Smooth muscle cell of the brain vasculature (primary cell): ENCODE results near the gene JAK2.
A peak's percentile ranks its signal among the peaks of the same experiment; 100 is the strongest.
"Not testable (repeated sequence)": the region's sequence is repeated elsewhere in the genome, so short reads cannot be mapped to it uniquely, and the experiment has no call there.

Experiments
- DNase-seq: peaks from one replicate; pipeline ENCODE4 v3.0.0-alpha.2; 2012; ENCODE audit warnings: low read depth, low spot score

The JAK2 gene

GRCh38 chr9:4980086-4980727 is 4.9 kb upstream of the JAK2 start:
- DNase-seq = no peak

- no peak for DNase-seq
These were observed 2.2 kb upstream of the JAK2 start for GRCh38 chr9:4982721-4983482.

- DNase-seq = no peak
These were observed 1.4 kb upstream of the JAK2 start for GRCh38 chr9:4983601-4984165.

DNA sequence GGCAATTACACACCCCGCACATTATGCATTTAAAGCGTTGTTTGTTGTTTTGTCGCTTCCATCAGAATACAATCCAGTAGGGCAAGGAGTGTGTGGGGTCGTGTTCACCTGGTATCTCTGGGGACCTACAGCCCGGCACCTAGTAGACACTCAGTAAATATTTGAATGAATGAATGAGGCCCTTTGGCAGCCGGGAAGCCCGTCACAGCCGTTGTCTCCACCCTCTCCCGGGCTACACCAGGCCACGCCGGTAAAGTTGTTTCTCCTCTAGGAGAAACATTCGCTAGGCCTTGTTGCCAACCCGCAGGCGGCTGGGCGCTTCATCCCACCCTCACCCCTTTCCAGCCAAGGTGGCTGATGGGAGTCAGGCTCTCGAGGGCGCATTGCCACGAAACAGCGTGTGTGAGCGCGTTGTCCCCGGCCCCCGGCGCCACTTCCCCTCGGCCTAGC is 876 bp upstream of the JAK2 start:
- no peak for DNase-seq

- DNase-seq = no peak
These were observed 554 bp downstream of the JAK2 start for GRCh38 chr9:4985386-4986266.

GRCh38 chr9:4986296-4986695 is 1.2 kb downstream of the JAK2 start:
- DNase-seq = no peak

DNA sequence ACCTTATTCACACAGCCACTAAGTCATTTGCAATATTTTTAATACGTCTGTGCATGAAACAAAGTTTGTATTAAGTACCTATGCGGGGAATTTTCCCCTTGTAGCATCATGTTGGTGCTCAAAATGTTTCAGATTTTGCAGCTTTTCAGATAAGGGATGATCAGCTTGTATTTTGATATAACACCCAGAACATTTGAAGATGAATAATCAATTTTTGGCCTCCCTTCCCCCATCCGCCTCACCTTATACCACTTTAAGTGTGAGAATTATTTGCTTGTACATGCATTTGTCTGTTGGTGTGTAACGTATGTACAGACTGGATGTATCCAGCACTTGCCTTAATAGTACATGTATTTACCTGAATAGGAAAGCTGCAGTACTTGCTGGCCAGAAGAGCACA is 1.7 kb downstream of the JAK2 start:
- no peak for DNase-seq

GRCh38 chr9:4987961-4988421 is 2.9 kb downstream of the JAK2 start:
- peak; percentile 57 for DNase-seq

- no peak for DNase-seq
These were observed 7.8 kb downstream of the JAK2 start for GRCh38 chr9:4992872-4993271.

DNA sequence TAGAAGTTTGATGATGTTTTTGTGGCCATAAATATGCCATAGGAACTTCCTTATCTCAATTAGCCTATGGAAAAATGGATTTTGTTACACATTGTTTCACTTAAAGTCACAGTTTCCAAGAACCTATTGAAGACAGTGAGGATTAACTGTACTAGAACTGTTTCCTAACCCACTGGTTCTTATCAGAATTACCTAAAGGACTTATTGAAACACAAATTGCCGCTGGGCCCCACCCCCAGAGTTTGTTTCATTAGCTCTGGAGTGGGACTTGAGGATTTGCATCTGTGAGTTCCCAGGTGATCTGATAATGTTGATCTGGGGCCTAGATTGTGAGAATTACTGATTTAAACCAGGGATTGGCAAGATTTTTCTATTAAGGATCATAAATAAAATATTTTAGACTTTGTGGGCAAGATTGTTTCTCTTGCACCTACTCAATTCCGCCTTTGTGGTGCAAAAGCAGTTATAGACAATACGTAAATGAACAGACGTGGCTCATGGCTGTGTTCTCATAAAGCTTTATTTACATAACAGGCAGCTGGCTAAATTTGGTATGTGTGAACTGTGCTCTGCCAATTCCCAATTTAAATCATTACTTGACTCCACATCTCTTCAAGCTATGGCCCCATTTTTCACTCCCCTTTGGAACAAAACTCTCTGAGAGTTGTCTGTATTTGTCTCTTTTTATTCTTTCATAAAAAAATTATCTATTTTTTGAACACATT is 9.3 kb downstream of the JAK2 start:
- no peak for DNase-seq

DNA sequence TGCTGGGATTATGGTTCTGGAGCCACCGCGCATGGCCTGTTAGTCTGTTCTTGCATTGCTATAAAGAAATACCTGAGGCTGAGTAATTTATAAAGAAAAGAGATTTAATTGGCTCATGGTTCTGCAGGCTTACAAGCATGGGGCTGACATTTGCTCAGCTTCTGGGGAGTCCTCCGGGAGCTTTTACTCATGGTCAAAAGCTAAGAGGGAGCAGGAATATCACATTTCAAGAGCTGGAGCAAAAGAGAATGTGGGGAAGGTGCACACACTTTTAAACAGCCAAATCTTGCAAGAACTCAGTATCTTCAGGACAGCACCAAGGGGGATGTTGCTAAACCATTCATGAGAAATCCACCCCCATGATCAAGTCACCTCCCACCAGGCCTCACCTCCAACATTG is 12.1 kb downstream of the JAK2 start:
- DNase-seq = no peak

GRCh38 chr9:4997631-4998030 is 12.6 kb downstream of the JAK2 start:
- no peak for DNase-seq

DNA sequence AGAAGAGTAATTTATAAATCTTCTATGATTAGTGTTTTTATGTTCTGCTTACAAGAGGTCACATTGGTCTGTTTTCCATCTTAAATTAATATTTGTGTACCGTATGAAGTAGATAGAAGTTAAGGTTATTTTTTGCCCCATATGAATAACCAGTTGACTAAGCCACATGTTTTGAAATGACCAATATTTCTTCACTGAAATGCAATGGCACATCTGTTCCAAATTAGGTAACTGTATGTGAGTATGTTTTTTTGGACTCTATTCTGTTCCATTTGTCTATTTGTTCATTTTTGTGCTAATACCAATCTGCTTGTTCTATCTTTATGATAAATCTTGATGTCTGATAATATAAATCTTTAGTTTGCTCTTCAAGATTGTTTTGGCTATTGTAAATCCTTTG is 17.7 kb downstream of the JAK2 start:
- DNase-seq = no peak

DNA sequence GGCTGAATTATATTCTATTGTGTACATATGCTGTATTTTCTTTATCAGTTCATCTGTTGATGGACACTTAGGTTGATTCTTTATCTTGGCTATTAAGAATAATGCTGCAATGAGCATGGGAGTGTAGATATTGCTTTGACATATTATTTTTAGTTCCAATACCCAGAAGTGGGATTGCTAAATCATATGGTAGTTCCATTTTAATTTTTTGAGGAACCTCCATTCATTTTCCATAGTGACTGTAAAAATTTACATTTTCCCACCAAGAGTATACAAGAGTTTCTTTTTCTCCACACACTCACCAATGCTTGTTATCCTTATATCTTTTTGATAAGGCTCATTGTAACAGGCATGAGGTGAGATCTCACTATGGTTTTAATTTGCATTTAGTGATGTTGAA is 19.4 kb downstream of the JAK2 start:
- no peak for DNase-seq

- no peak for DNase-seq
These were observed 23.1 kb downstream of the JAK2 start for GRCh38 chr9:5008202-5008601.

DNA sequence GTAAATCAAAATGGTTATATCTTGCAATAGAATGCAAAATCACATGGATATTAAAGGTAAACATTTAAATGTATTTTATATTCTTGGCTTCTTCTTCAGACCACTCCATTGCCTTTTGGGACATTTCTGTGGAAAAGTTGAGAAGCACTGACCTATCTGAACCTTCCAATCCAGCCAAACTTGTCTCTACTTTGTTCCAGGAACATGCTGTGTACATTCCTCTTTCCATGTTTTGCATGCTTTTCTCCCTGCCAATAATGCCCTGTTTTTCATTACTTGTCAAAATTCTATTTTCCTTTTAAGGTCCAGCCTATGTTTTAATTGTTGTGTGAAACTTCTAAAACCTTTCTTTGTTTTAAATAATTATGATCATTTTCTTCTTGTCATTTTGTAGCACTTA is 28.3 kb downstream of the JAK2 start:
- no peak for DNase-seq

DNA sequence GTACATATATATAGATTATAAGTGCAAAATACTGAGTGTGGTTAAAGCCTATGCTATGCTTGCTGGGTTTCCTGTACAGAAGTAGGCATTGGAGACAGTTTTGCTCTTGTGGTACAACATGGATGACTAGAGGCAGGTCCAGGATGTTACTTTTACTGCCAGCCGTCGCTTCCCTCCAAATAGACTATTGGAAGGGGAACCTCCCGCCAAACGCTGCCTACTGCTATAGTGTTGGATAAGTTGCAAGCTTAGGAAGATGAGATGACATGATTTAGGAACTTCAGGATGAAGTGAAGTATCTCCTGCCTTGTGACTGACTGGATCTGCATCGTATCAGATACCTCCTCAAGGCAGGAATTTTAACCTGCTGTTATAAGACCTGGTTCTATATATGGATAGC is 30.9 kb downstream of the JAK2 start:
- no peak for DNase-seq

DNA sequence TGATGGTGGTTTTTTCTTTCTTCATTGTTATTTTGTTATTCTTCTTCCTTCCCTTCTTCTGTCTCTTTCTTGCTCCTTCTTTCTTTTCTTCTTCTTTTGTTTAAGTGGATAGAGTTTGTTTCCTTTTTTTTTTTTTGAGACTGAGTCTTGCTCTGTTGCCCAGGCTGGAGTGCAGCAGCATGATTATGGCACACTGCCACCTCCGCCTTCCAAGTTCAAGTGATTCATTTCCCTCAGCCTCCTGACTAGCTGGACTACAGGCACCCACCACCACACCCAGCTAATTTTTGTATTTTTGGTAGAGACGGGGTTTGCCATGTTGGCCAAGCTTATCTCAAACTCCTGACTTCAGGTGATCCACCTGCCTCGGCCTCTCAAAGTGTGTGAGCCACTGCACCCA is 40.3 kb downstream of the JAK2 start:
- DNase-seq = no peak

DNA sequence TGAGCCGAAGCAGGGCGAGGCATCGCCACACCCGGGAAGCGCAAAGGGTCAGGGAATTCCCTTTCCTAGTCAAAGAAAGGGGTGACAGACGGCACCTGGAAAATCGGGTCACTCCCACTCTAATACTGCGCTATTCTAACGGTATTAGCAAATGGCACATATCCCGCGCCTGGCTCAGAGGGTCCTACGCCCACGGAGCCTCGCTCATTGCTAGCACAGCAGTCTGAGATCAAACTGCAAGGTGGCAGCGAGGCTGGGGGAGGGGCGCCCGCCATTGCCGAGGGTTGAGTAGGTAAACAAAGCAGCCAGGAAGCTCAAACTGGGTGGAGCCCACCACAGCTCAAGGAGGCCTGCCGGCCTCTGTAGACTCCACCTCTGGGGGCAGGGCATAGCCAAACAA is 46.9 kb downstream of the JAK2 start:
- not testable (repeated sequence) for DNase-seq

GRCh38 chr9:5040730-5041389 is 55.8 kb downstream of the JAK2 start:
- DNase-seq = no peak
